Panc1 (cell line): Measurements from ENCODE around the gene TANC1.

ENCODE experiments used
- CTCF ChIP-seq: fragments of 450-650 bp; IDR thresholded peaks from 2 replicates; pipeline ENCODE4 v1.5.1; 2017; ENCODE audit warnings: mild to moderate bottlenecking
- POLR2AphosphoS5 ChIP-seq: IDR thresholded peaks from 2 replicates; pipeline ENCODE4 v1.6.1; 2012; ENCODE audit warnings: mild to moderate bottlenecking, low read depth, low read length, moderate library complexity
- REST ChIP-seq, 2 experiments: IDR thresholded peaks; 2 replicates each; pipeline ENCODE4 v1.6.1; 2011 to 2012; ENCODE audit warnings: low read depth in 2 of 2, control low read depth in 1 of 2, low read length in 1 of 2, mild to moderate bottlenecking in 1 of 2, moderate library complexity in 1 of 2; ENCODE audit not compliant: insufficient read depth in 1 of 2
- SIN3A ChIP-seq: IDR thresholded peaks from 2 replicates; pipeline ENCODE4 v1.6.1; 2012; ENCODE audit warnings: low read depth, mild to moderate bottlenecking, low read length, moderate library complexity, borderline replicate concordance; ENCODE audit not compliant: insufficient read depth
- TCF7L2 ChIP-seq: IDR thresholded peaks from 2 replicates; pipeline ENCODE4 v1.6.1; 2011; ENCODE audit warnings: mild to moderate bottlenecking, low read depth, low read length, inconsistent platforms

- TF ChIP-seq REST (IDR thresholded peaks at IDR 0.05; ENCODE audit: insufficient read depth in 1 of 2, low read depth in 2 of 2, low read length in 1 of 2) (no peak), CTCF (no peak), POLR2AphosphoS5 (no peak), SIN3A (no peak), TCF7L2 (peak; percentile 70)
These were observed 156.0 kb downstream of the TANC1 start for GRCh38 chr2:159124441-159124911.
